NCI-H82 treated with DMSO at 0.1 percent for 48 hours (cell line): ENCODE measurements around the gene IZUMO1R.
"Not testable (repeated sequence)": the region's sequence is repeated elsewhere in the genome, so short reads cannot be mapped to it uniquely, and the experiment has no call there.

Source experiments
- DNase-seq: peaks from one replicate; lab custom pipeline; 2025; ENCODE audit not compliant: unreplicated experiment; lab: John Stamatoyannopoulos, UW

Gene IZUMO1R

GRCh38 chr11:94325681-94326080 is 21.3 kb downstream of the IZUMO1R start:
- DNase-seq: no peak

GRCh38 chr11:94326947-94327346 is 22.6 kb downstream of the IZUMO1R start:
- DNase-seq: no peak

GRCh38 chr11:94328587-94329080 is 24.3 kb downstream of the IZUMO1R start:
- DNase-seq: no peak

- no peak for DNase-seq
These were observed 25.1 kb downstream of the IZUMO1R start for GRCh38 chr11:94329501-94329900.

GRCh38 chr11:94330789-94331188 is 26.4 kb downstream of the IZUMO1R start:
- no peak for DNase-seq

GRCh38 chr11:94332814-94333213 is 28.4 kb downstream of the IZUMO1R start:
- no peak for DNase-seq

- DNase-seq: no peak
These were observed 31.7 kb downstream of the IZUMO1R start for GRCh38 chr11:94336033-94336432.

GRCh38 chr11:94338651-94339050 is 34.3 kb downstream of the IZUMO1R start:
- DNase-seq: no peak

GRCh38 chr11:94342250-94342649 is 37.9 kb downstream of the IZUMO1R start:
- no peak for DNase-seq

GRCh38 chr11:94343495-94343894 is 39.1 kb downstream of the IZUMO1R start:
- no peak for DNase-seq

GRCh38 chr11:94346311-94346710 is 41.9 kb downstream of the IZUMO1R start:
- not testable (repeated sequence) for DNase-seq

- DNase-seq: not testable (repeated sequence)
These were observed 46.6 kb downstream of the IZUMO1R start for GRCh38 chr11:94350850-94351563.
